GM21367 (cell line): ENCODE results near the gene SEC23IP.

Source experiments
- ATAC-seq: cut with Tn5 transposase; IDR thresholded peaks from one replicate; pipeline ENCODE4 v1.9.1; 2021; ENCODE audit not compliant: unreplicated experiment

SEC23IP gene

DNA sequence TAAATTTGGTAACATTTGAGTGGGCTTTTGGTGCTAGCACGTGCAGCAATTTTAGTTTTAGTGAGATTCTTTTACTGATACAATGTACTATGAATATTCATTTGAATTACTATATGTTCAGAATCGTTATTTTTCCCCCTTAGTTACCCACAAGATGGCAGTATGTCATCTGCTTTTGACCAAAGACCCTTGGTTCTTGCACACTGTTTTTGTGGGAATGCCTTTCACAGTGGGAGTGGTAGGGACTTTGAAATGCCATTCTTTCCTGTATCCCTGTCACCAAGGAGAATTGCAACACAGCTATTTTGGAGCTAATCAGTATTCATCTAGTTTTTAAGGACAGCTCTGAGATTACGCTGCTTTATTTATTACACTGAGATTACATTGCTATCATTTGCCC is 40.6 kb downstream of the SEC23IP start:
- no peak for ATAC-seq

DNA sequence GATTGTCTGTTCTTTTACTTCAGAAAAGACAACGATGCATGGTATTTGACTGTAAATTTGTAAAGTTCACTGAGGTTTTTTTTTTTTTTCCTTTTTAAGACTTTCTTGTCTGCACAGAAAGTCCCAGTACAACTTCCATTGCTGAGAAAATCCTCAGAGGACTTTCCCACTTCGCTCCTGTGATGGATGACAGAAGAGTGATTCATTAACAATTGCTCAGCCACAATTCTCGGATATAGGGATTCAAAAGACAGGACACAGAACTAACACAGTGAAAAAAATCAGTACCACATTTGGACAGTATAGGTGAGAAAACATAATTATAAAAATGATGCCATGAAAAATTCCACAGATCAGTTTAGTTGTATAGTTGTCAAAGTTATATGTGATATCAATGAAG is 48.0 kb downstream of the SEC23IP start:
- no peak for ATAC-seq

DNA sequence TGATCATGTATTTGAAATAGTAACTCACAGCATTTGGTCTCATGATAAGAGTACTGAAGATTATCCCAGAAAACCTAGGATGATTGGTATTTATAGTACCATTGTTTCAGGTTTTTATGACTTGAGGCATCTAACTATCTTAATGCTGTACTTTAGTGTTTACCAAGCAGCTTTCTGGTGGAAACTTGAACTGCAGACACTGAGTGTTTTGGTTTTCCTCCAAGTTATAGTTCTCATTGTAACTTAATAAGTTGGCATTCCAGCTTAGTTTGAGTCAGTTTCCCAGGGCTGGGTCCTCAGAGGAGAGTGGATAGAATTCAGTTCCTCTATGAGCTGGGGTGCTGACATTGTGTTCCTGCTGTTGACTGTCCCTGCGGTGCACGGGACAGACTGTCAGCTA is 50.4 kb downstream of the SEC23IP start:
- ATAC-seq: no peak

DNA sequence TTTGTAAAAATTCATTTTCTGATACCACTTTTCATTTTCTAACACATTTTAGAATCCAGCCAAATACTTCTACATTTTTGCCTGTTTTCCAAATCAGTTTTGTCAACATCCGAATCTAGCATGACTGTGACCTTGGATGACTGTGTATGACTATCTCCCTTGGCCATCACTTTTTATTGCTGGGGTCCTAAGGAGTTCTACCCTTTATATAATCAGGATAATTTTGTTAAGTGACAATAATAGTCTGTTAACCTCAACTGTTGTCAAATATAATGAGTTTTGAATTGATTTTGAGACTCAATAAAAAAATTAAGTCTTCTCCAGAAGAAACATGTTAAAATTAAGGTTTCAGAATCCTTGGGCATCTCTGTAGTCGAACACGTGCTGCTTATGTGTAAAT is 53.3 kb downstream of the SEC23IP start:
- ATAC-seq: no peak

DNA sequence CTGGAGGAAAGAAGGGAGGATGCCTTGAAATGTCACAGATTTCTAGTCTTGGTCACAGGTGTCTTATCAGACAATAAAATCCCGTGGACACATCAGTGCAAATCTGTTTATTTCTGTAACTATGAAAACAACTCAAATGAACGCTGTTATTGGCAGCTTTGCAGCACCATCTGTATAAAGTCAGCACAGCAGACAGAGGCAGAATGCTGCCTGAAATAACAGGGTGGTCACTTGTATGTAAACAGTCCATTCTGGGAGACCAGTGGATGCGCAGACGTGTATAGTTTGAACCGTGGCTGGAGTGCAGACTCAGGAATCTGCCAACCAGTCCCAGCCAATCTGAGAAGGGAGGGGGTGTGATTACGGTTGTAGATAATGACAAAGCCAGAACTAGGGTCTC is 54.8 kb downstream of the SEC23IP start:
- no peak for ATAC-seq

DNA sequence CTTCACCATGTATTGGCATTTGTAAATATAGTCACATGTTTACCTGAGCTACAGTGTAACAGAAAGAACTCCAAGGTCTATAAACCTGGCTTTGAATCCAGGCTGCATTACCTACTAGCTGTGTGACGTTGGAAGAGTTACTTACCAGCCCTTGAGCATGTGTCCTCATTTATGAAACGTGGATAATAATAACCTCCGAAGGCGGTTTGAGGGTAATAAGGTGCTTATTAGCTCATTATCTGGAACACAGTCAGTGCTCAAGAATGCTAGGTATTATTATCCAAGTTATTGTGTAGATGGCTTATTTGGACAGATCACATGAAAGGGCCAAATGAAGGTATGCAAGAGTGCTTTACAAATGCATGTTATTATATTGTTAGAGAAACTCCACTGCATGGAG is 64.9 kb downstream of the SEC23IP start:
- no peak for ATAC-seq

DNA sequence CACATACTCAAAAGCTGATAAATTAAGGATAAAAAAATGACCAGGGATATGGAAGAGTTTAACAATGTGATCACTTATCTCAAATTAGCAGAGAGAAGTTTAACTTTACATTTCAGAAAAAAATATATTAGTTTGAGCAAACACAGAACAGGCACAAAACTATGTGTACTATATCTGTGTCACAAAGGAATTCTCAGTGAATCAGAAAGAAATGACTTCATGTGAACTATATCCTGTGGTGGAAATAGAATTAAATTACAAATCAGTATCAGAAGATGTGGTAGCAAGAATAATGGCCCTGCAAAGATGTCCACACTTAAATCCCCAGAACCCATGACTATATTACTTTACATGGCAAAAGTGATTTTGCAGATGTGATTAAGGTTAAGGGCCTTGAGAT is 70.3 kb downstream of the SEC23IP start:
- no peak for ATAC-seq

DNA sequence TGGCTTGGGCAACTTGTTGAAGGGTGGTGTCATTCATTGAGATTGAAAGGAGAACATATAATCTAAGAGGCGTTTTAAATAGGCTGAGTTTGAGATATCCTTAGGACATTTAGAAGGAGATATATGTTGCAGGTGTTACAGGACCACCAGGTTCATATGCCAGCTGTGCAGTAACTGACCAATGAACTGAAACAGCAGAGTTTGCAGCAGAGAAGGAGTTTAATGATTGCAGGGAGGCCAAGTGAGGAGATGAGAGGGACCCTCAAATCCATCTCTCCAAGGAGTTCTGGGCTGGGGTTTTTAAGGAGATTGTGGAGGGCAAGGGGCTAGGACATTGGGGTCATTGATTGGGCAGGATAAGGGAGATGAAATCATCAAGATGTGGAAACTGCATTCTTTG is 74.5 kb downstream of the SEC23IP start:
- ATAC-seq: no peak

DNA sequence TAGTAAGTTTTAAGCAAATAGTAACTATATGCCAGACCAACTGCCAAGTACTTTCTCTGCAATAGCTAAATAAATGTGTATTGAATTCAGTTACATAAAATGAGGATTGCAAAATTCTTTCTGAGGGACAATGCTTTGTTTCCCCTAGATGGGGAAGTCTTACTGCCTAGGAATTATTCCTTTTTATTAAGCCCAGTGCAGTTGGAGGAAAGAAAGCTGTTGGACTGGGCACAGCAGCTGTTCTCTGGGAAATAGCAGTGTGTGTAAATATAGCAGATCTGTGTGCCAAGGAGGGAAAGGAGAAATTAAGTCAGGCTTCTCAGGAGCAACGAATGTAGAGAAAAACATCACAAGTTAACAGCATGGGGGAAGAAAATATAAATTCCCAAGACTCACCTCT is 77.1 kb downstream of the SEC23IP start:
- ATAC-seq: no peak

DNA sequence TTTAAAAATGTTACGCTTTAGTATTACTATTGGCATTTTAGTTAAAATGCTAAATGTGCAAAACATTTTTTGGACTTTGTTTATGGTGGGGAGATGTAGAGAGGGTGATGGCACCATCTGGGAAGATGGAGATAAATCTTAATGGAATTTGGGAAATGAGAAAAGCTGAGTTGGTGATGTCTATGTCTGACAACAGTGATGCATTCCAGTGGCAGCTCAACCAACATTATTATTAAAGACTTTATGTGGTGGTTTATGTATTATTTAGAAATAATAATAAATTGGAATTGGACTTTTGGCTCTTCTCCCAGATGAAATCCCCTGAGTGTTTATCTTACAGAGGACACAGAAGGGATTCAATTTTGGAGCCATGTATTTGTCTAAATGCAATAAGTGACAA is 77.6 kb downstream of the SEC23IP start:
- ATAC-seq: no peak

DNA sequence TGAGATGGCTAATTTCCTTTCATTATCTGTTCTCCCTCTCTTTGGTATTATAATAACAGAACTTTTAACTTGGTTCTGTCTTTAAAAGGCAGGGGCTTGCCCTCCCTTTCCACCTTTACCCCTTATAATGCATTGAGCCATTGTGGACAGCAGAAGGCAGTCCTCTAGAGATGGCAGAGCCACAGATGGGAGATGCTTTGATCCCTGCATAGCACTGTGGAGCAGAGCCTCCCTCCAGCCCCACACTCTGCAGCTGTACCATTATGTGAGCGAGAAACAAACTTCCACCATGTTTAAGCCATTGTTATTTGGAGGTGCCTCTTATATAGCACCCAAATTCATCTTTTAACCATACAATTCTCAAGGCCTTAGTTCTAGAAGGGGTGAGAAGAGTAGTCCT is 78.4 kb downstream of the SEC23IP start:
- no peak for ATAC-seq

DNA sequence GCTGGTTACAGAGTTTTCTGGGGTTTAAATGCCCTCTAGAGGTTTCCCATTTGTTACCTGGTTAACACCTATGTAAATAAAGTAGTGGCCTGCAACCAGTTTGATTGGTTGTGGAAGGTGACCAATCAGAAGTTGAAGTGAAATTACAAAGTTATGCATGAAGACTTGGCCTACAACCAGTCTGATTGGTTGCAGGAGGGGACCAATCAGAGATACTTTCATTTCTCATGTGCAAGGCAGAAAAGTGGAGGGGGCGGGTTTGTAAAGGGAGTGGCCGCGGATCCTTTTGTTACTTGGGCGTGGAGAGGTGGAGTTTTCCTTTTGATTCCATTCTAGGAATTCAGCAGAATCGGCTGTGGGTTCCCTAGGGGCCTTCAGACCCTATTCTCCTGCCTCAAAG is 80.8 kb downstream of the SEC23IP start:
- ATAC-seq: no peak

DNA sequence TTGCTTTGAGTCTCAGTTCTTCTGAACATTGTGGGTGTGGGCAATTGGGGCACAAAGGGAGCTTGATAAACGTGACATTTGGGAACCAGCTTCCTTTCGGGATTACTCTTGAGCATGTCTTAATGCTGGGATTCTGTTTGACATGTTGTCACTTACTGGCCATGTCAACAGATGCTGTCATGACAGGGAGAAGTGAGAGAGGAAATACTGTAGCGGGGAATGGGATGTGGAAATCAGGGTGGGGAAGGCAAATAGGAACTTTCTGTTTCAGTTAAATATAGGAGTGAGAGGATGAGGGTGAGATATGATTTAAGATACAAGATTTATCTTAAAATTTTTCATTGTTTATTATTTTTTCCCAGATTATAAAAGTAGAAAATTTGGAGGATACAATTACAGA is 83.9 kb downstream of the SEC23IP start:
- ATAC-seq: no peak

DNA sequence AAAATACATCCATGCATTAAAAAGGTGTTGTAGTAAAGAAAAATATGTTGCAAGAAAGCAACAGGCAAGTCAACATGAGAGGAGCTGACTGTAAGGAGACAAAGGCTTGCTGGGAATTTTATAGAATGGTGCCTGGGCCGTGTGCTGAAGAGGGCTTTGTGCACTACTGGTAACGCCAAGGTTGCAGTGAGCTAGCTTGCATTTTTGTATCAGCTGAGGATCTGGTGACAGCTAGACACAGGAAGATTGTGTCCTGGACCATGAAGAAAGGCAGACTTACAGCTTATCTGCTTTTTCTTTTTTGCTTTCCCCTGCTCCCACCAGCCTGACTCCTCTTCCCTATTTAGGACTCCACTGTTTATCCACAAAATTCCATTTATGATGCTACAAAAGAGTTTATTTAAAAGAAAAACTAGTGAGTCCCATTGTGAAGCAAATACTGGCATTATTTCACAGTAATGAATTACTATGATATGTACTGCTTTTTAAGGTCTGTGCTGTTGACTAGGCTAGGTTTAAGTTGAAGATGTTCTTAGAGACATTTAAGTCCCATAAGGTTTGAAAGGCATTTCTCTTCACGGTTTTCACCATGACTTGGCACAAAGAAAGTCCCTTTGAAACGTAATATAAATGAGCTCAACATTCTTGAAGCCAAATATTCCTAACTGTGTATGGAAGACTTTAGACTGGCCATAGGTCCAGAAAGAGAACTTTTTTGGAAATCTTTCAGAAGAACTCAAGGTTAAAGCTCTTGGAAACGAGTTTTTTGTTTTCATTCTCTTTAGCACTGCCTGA is 88.6 kb downstream of the SEC23IP start:
- ATAC-seq: no peak

DNA sequence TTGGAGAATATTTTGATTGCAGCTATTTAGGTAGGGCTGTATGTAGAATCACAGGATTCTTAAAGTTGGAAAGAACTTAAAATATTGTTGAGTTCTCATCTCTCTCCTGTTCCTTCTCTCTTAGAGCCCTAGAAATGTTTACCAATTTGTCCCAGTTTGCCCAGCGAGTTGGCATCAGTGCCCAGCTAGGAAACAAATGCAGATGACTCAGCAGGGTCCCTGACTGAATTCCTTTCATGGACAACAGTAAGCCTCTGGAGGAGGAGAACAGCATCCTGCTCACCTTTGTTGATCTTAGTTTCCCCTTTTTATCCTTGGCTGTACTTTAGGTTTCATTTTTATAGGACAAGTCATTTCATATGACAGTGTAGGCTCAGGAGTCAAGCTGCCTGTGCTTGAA is 89.3 kb downstream of the SEC23IP start:
- no peak for ATAC-seq

DNA sequence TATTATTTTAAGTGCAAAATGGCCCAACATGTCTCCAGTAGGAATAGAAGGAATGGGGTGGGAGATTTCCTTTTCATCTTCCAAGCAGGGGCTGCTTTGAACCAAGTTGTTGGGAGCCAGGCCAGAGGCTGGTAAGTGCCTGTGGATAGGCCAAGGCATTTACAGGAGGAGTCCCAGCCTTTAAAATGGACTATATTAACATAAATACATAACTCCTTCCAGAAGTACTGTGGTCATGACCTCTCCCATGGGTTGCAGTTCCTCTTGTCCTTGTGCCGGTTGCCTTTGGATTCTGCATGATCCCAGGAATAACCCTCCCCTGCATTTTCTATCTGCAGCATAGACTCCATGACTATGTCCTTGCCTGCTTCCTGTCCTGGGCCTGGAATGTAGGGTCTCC is 95.8 kb downstream of the SEC23IP start:
- no peak for ATAC-seq

DNA sequence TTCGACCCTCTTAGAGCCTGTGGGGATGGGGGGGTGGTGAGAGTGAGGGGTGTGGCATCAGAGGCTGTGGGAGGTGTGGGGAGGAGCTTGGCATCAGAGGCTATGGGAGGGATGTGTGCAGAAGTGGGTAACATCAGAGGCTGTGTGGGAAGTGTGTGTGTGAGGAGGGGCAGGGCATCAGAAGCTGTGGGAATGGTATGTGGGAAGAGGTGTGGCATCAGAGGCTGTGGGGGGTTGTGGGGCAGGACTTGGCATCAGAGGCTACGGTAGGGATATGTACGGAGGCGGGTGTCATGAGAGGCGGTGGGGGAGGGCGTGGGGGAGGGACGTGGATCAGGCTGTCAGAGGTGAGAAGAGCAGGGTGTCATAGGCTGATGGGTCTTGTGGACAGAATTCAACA is 97.4 kb downstream of the SEC23IP start:
- ATAC-seq: no peak

DNA sequence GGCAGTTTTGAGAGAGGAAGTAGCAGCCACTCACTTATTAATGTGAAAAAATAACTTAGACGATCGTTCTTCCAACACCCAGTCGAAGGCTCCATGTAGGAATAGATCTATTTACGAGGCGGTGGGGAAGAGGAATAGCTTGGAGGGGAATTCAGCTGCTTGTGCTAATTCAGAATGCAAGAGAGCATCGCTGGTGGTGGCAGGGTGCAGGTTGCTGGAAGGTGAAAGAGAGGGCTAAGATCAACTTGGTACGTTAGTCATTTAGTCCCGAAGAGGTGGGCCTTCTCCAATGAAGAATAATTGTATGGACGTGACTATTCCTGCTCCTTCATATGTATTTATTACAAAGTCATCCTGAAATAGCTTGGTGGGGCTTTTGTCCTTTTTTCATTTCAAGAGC is 98.5 kb downstream of the SEC23IP start:
- ATAC-seq: no peak

DNA sequence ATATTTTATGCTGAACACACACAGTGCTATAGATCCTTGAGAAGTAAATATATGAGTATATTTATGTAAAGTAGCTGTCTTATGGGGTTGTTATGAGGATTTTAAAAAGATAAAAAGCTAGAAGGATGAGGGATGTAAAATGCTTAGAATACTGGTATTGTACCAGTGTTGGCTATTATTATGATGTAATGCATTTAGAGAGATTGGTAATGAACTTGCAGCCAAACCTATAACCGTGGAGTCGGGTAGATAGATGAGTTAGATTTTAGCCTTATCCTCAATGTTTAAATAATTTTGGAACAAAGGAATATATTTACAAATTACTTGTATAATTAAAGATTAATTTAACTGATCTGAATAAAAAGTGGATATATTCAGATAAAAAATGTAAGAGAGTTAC is 99.3 kb downstream of the SEC23IP start:
- ATAC-seq: no peak
